SK-N-SH treated with all-trans-retinoic acid at 6 μM for 48 hours (cell line): ENCODE measurements around the gene SPOCK1.

Experiments used
- CSDC2 ChIP-seq: fragments of 250-450 bp; sonication (Bioruptor Pico); IDR thresholded peaks from 2 replicates; pipeline ENCODE4 v1.5.0; 2020; ENCODE audit warnings: mild to moderate bottlenecking, moderate library complexity
- CSRNP3 ChIP-seq: fragments of 250-450 bp; sonication (Bioruptor Pico); IDR thresholded peaks from 2 replicates; pipeline ENCODE4 v1.5.1; 2021; ENCODE audit warnings: mild to moderate bottlenecking, moderate library complexity
- ESRRG ChIP-seq: fragments of 250-450 bp; sonication (Bioruptor Pico); IDR thresholded peaks from 2 replicates; pipeline ENCODE4 v1.6.1; 2021; ENCODE audit warnings: mild to moderate bottlenecking
- GLIS3 ChIP-seq: fragments of 250-450 bp; sonication (Bioruptor Pico); IDR thresholded peaks from 2 replicates; pipeline ENCODE4 v1.5.0; 2020; ENCODE audit warnings: mild to moderate bottlenecking, moderate library complexity
- PATZ1 ChIP-seq: fragments of 250-450 bp; sonication (Bioruptor Pico); IDR thresholded peaks from 2 replicates; pipeline ENCODE4 v1.8.0; 2020; ENCODE audit warnings: mild to moderate bottlenecking, moderate library complexity, borderline replicate concordance

GRCh38 chr5:137186759-137187461, 312.2 kb downstream of the SPOCK1 start:
- TF ChIP-seq PATZ1 (no peak), CSRNP3 (CRISPR knock-in tag) (no peak), GLIS3 (no peak), CSDC2 (no peak), ESRRG (CRISPR knock-in tag) (no peak)
